ENCODE results near the gene MYH10. TPM values are rescaled to one million over a fixed set of nuclear protein-coding genes. Genes with fewer than 3 reads are reported as not detected.

MYH10 gene
- polyA plus RNA-seq, 1 donor from 2014 or later: 61.1 TPM

DNA sequence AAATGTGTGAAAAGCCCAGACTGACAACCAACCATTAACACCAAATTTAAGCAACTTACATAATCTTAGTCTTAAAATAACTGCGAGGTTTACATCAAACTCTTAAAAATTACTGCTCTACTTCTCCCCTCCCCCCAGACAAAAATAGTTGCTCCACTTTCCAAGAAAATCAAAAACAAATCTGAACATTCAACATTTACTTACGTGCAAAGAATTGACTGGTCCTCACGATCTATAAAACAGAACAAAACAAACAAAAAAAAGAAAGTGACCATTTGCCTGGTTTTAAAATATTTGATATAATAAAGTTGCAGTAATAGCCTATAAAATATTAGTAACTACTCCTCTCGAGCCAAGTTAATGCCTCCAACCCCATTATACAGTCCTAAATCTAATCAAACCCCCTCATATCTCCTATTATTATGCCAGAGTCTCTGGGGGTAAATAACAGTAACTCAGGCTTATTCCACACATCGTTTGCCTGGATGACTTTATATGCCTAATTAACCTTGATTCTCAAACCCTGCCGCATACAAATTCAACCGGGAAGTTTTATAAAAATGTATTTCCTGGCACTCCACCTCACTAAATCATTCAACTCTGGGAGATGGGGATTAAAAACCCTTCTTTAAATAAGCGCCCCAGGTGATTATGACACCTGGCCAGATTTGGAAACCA lies 41.5 kb downstream of the MYH10 start:
- peaks cover 39% of the 10 kb centered on the region for H3K79me2 ChIP-seq (replicated peaks; ENCODE audit: insufficient read depth, low read length)
- no peak overlapping the region for H3K27ac ChIP-seq (ENCODE audit: low read length)
- no peak overlapping the region for H3K4me3 ChIP-seq (ENCODE audit: low read length)
- TF ChIP-seq MXI1 (conservative IDR thresholded peaks at IDR 0.05; ENCODE audit: poor library complexity, severe bottlenecking) (no peak), TAF1 (IDR thresholded peaks at IDR 0.05; ENCODE audit: low read depth) (no peak), POLR2AphosphoS5 (IDR thresholded peaks at IDR 0.05) (no peak), EZH2 (IDR thresholded peaks at IDR 0.05; ENCODE audit: borderline replicate concordance, insufficient read depth, low read length, poor library complexity, severe bottlenecking) (no peak), EP300 (conservative IDR thresholded peaks at IDR 0.05; ENCODE audit: poor library complexity, severe bottlenecking) (no peak), RAD21 (conservative IDR thresholded peaks at IDR 0.05) (no peak), SMC3 (conservative IDR thresholded peaks at IDR 0.05; ENCODE audit: poor library complexity) (no peak)
- TF ChIP-seq, protein P1, sequence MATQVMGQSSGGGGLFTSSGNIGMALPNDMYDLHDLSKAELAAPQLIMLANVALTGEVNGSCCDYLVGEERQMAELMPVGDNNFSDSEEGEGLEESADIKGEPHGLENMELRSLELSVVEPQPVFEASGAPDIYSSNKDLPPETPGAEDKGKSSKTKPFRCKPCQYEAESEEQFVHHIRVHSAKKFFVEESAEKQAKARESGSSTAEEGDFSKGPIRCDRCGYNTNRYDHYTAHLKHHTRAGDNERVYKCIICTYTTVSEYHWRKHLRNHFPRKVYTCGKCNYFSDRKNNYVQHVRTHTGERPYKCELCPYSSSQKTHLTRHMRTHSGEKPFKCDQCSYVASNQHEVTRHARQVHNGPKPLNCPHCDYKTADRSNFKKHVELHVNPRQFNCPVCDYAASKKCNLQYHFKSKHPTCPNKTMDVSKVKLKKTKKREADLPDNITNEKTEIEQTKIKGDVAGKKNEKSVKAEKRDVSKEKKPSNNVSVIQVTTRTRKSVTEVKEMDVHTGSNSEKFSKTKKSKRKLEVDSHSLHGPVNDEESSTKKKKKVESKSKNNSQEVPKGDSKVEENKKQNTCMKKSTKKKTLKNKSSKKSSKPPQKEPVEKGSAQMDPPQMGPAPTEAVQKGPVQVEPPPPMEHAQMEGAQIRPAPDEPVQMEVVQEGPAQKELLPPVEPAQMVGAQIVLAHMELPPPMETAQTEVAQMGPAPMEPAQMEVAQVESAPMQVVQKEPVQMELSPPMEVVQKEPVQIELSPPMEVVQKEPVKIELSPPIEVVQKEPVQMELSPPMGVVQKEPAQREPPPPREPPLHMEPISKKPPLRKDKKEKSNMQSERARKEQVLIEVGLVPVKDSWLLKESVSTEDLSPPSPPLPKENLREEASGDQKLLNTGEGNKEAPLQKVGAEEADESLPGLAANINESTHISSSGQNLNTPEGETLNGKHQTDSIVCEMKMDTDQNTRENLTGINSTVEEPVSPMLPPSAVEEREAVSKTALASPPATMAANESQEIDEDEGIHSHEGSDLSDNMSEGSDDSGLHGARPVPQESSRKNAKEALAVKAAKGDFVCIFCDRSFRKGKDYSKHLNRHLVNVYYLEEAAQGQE (IDR thresholded peaks at IDR 0.05; ENCODE audit: borderline replicate concordance): no peak
- TF ChIP-seq, protein P2, sequence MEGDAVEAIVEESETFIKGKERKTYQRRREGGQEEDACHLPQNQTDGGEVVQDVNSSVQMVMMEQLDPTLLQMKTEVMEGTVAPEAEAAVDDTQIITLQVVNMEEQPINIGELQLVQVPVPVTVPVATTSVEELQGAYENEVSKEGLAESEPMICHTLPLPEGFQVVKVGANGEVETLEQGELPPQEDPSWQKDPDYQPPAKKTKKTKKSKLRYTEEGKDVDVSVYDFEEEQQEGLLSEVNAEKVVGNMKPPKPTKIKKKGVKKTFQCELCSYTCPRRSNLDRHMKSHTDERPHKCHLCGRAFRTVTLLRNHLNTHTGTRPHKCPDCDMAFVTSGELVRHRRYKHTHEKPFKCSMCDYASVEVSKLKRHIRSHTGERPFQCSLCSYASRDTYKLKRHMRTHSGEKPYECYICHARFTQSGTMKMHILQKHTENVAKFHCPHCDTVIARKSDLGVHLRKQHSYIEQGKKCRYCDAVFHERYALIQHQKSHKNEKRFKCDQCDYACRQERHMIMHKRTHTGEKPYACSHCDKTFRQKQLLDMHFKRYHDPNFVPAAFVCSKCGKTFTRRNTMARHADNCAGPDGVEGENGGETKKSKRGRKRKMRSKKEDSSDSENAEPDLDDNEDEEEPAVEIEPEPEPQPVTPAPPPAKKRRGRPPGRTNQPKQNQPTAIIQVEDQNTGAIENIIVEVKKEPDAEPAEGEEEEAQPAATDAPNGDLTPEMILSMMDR (IDR thresholded peaks at IDR 0.05; ENCODE audit: poor library complexity, severe bottlenecking): no peak
- no peaks in the 10 kb centered on the region for H3K9me3 ChIP-seq (ENCODE audit: low read length)
- H4K20me1 ChIP-seq (ENCODE audit: insufficient read depth): no peaks in the 10 kb centered on the region
- H3K4me2 ChIP-seq (ENCODE audit: low read length): no peak overlapping the region
- no peaks in the 10 kb centered on the region for H3K9me2 ChIP-seq (ENCODE audit: insufficient read depth, low read length)
- no peak overlapping the region for H3K9ac ChIP-seq (ENCODE audit: low read length)
- no peak overlapping the region for H2AFZ ChIP-seq (ENCODE audit: low read depth, low read length)
- peaks cover 3% of the 10 kb centered on the region for H3K36me3 ChIP-seq (ENCODE audit: insufficient read depth, low read length)
- no peaks in the 10 kb centered on the region for H3F3A ChIP-seq (ENCODE audit: insufficient read depth, low read length, poor library complexity, severe bottlenecking)
- H3K27me3 ChIP-seq (ENCODE audit: insufficient read depth, low read depth, low read length): no peaks in the 10 kb centered on the region

- H3K4me3 ChIP-seq (ENCODE audit: low read length): no peak overlapping the region
- H3K9me3 ChIP-seq (ENCODE audit: low read length): no peaks in the 10 kb centered on the region
- no peaks in the 10 kb centered on the region for H3F3A ChIP-seq (ENCODE audit: insufficient read depth, low read length, poor library complexity, severe bottlenecking)
- H3K27ac ChIP-seq (ENCODE audit: low read length): no peak overlapping the region
- no peak overlapping the region for H3K9ac ChIP-seq (ENCODE audit: low read length)
- TF ChIP-seq, protein P1 (IDR thresholded peaks at IDR 0.05; ENCODE audit: borderline replicate concordance): no peak
- TF ChIP-seq TAF1 (IDR thresholded peaks at IDR 0.05; ENCODE audit: low read depth) (no peak), MXI1 (conservative IDR thresholded peaks at IDR 0.05; ENCODE audit: poor library complexity, severe bottlenecking) (no peak), SMC3 (conservative IDR thresholded peaks at IDR 0.05; ENCODE audit: poor library complexity) (no peak), EZH2 (IDR thresholded peaks at IDR 0.05; ENCODE audit: borderline replicate concordance, insufficient read depth, low read length, poor library complexity, severe bottlenecking) (no peak), POLR2AphosphoS5 (IDR thresholded peaks at IDR 0.05) (no peak), RAD21 (conservative IDR thresholded peaks at IDR 0.05) (no peak), EP300 (conservative IDR thresholded peaks at IDR 0.05; ENCODE audit: poor library complexity, severe bottlenecking) (no peak)
- TF ChIP-seq, protein P2 (IDR thresholded peaks at IDR 0.05; ENCODE audit: poor library complexity, severe bottlenecking): no peak
- H4K20me1 ChIP-seq (ENCODE audit: insufficient read depth): no peaks in the 10 kb centered on the region
- H3K36me3 ChIP-seq (ENCODE audit: insufficient read depth, low read length): no peaks in the 10 kb centered on the region
- H2AFZ ChIP-seq (ENCODE audit: low read depth, low read length): no peak overlapping the region
- H3K9me2 ChIP-seq (ENCODE audit: insufficient read depth, low read length): no peaks in the 10 kb centered on the region
- no peak overlapping the region for H3K4me2 ChIP-seq (ENCODE audit: low read length)
- no peaks in the 10 kb centered on the region for H3K27me3 ChIP-seq (ENCODE audit: insufficient read depth, low read depth, low read length)
- peaks cover 28% of the 10 kb centered on the region for H3K79me2 ChIP-seq (replicated peaks; ENCODE audit: insufficient read depth, low read length)
Observed at GRCh38 chr17:8586766-8587165, 43.8 kb downstream of the MYH10 start.

Data from neural cell (in vitro differentiated cells).